ENCODE measurements around the gene NEK6.

NEK6 gene

DNA sequence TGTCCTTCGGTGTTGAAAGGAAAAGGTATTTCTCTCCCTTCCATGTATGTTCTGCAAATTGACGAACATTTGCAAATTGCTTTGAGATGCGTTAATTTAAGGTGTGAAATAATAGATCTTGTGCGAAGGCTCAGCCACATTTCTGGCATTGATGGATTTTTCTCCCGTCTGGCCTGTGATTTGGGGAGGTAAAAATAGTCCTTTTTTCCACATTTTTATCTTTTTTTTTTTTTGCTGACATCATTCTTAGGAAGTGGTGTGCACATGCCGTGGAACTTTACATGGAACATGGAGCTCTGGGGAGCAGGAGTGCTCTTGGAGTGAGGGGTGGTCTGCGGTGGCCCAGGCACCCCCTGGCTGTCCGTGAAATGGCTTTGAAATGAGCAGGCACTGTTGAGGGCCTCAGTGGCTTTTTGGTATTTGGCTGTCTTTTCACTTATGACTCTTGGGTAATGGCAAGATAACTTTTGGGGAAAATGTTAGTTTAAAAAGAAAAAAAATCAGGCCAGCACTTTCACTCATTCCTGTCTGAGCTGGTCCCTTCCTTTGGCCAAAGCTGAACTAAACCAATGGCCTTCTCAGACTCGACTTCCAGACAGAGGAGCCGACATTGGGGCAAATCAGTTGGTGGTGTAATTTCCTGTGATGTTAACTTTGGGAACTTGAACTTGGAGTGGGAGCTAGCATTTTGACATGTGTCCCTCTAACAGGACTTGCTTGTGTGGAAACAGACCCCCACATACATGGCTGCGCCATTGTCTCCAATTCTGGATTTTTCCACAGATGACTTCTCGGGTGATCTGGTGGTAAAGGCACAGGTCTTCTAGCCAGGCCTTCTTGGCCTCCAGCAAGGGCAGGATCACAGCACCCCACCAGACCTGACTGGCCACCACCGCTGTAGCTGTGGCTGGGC, 4.2 kb downstream of the NEK6 start:
- Histone ChIP-seq H3K27ac (ENCODE audit: insufficient read depth, low read depth, low read length, poor library complexity, severe bottlenecking) (peak overlapping the region; percentile 58), H3K9me3 (ENCODE audit: control insufficient read depth, low read length) (no peaks in the 10 kb centered on the region), H3K4me1 (ENCODE audit: control insufficient read depth, insufficient read depth, low read length) (peaks cover 20% of the 10 kb centered on the region), H3K27me3 (ENCODE audit: control insufficient read depth, insufficient read depth, low read length, poor library complexity, severe bottlenecking) (peaks cover 12% of the 10 kb centered on the region), H3K36me3 (ENCODE audit: control insufficient read depth, insufficient read depth, low read length) (no peaks in the 10 kb centered on the region), H3K4me3 (ENCODE audit: insufficient read depth, low read depth, low read length) (no peak overlapping the region)
- WGBS, 2 experiments, result 83 to 85% methylated on average over 13 of the region's 13 CpGs

DNA sequence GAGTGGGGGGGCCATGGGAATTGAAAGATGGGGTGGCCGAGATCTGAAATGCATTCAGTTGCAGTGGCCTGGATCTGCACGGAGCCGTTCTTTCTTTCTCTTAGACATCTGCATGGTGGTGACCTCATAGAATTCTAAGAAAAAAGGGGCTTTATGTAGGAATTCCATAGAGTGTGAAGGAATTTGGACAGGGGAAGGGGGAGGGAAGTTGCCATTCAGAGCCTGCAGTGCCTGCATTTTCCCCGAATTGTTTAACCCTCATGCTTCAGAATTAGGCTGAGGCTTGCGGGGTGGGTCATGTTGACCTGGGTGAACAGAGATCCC, 4.9 kb downstream of the NEK6 start:
- H3K4me3 ChIP-seq (ENCODE audit: insufficient read depth, low read depth, low read length), result no peak overlapping the region

DNA sequence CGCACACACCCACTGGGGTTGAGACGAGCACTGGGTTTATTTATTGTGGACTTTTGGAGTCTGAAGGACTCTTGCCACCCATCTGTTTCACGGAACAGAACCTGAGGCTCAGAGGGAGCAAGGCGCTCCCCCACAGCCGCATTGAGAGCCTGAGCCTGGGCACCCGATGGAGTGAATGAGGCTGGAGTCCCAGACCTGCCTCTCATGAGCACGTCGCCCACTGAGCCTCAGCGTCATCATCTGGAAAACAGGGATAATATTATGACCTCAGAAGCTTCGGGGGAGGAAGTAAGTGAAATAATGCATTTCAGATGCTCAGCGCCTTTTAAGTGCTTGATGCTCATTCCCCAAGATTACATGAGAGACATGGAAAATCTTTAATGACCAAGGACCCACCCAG, 5.5 kb downstream of the NEK6 start:
- Histone ChIP-seq H3K4me1 (ENCODE audit: control insufficient read depth, insufficient read depth, low read length) (peaks cover 20% of the 10 kb centered on the region), H3K27me3 (ENCODE audit: control insufficient read depth, insufficient read depth, low read length, poor library complexity, severe bottlenecking) (peaks cover 7% of the 10 kb centered on the region), H3K27ac (ENCODE audit: insufficient read depth, low read depth, low read length, poor library complexity, severe bottlenecking) (peak overlapping the region; percentile 19), H3K4me3 (ENCODE audit: insufficient read depth, low read depth, low read length) (no peak overlapping the region), H3K36me3 (ENCODE audit: control insufficient read depth, insufficient read depth, low read length) (no peaks in the 10 kb centered on the region), H3K9me3 (ENCODE audit: control insufficient read depth, low read length) (no peaks in the 10 kb centered on the region)
- 91% methylated on average over 11 of the region's 11 CpGs for WGBS, 2 experiments

More for the DNA sequence above, 4.9 kb downstream of the NEK6 start:
- H3K36me3 ChIP-seq (ENCODE audit: control insufficient read depth, insufficient read depth, low read length), result no peaks in the 10 kb centered on the region
- peaks cover 20% of the 10 kb centered on the region for H3K4me1 ChIP-seq (ENCODE audit: control insufficient read depth, insufficient read depth, low read length)
- H3K27ac ChIP-seq (ENCODE audit: insufficient read depth, low read depth, low read length, poor library complexity, severe bottlenecking), result peak overlapping the region; percentile 58
- no peaks in the 10 kb centered on the region for H3K9me3 ChIP-seq (ENCODE audit: control insufficient read depth, low read length)
- WGBS, 2 experiments, result 46 to 56% methylated on average over 5 of the region's 5 CpGs
- peaks cover 7% of the 10 kb centered on the region for H3K27me3 ChIP-seq (ENCODE audit: control insufficient read depth, insufficient read depth, low read length, poor library complexity, severe bottlenecking)

DNA sequence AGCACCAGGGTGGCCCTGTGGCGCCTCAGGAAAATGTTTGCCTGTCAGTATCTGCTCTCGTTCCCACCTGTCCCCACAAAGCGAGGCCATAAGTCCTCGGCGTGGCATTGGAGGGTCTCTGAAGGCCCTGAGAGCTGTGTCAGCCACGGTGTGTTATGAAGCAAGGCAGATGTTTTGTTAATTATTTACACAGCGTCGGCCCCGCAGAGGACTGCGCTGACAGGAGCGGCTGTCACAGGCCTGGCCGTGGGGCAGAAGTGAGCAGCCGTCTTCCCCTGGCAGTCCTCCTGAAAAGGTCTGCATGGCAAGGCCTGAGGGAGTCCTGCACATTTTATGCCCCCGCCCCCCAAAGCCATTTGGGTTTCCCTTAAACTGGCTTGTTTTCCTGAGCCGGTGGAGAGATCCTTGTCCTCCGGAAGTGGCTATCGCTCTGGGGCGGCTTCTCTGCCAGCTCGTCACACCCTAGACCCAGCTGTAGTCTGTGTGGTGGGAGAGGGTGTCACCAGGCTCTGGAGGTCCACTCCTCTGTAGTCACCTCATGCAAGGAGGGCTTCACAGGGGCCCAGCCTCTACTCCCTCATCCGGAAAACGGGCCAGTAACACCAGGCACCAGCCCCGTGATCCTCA, 6.2 kb downstream of the NEK6 start:
- WGBS, 2 experiments, result 91% methylated on average over 22 of the region's 22 CpGs
- Histone ChIP-seq H3K27me3 (ENCODE audit: control insufficient read depth, insufficient read depth, low read length, poor library complexity, severe bottlenecking) (peaks cover 1% of the 10 kb centered on the region), H3K27ac (ENCODE audit: insufficient read depth, low read depth, low read length, poor library complexity, severe bottlenecking) (no peak overlapping the region), H3K9me3 (ENCODE audit: control insufficient read depth, low read length) (no peaks in the 10 kb centered on the region), H3K4me3 (ENCODE audit: insufficient read depth, low read depth, low read length) (no peak overlapping the region), H3K36me3 (ENCODE audit: control insufficient read depth, insufficient read depth, low read length) (no peaks in the 10 kb centered on the region), H3K4me1 (ENCODE audit: control insufficient read depth, insufficient read depth, low read length) (peaks cover 16% of the 10 kb centered on the region)

DNA sequence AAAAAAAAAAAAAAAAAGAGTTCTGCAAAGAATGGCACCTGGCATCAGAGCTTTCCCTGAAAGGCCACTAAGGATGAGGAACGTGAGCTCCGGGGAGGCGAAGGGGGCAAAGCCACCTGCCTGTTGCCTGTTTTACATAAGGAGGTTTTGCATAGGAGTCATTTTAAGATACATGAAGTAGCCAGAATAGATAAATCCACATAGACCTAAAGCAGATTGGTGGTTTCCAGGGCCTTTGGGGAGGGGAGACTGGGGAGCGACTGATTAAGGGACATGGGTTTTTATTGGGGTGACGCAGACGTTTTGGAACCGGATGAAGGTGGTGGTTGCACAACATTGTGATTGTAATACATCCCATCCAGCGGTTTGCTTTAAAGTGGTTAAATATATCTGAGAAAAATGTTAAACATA, 7.1 kb downstream of the NEK6 start:
- WGBS, 2 experiments, result 89 to 92% methylated on average over 8 of the region's 8 CpGs
- Histone ChIP-seq H3K27ac (ENCODE audit: insufficient read depth, low read depth, low read length, poor library complexity, severe bottlenecking) (no peak overlapping the region), H3K36me3 (ENCODE audit: control insufficient read depth, insufficient read depth, low read length) (no peaks in the 10 kb centered on the region), H3K27me3 (ENCODE audit: control insufficient read depth, insufficient read depth, low read length, poor library complexity, severe bottlenecking) (no peaks in the 10 kb centered on the region), H3K9me3 (ENCODE audit: control insufficient read depth, low read length) (no peaks in the 10 kb centered on the region), H3K4me1 (ENCODE audit: control insufficient read depth, insufficient read depth, low read length) (peaks cover 13% of the 10 kb centered on the region), H3K4me3 (ENCODE audit: insufficient read depth, low read depth, low read length) (no peak overlapping the region)

DNA sequence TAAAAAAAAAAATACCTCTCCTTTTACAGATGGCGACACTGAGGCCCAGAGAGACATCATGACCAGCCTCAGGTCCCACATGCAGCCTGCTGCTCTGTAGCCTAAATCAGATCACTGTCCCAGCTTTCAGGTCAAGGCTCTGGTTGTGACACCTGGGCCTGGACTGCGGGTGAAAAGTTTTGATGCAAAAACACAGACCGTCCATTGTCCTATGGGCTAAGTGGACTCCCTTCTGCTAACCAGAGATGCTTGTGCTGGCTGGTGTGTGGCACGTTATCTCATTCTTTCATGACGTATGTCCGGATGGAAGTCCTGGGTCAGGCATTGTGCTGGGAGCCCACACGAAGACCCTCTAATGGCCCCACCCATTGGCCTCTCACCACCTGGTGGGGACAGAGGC, 7.8 kb downstream of the NEK6 start:
- Histone ChIP-seq H3K4me3 (ENCODE audit: insufficient read depth, low read depth, low read length) (no peak overlapping the region), H3K27me3 (ENCODE audit: control insufficient read depth, insufficient read depth, low read length, poor library complexity, severe bottlenecking) (no peaks in the 10 kb centered on the region), H3K27ac (ENCODE audit: insufficient read depth, low read depth, low read length, poor library complexity, severe bottlenecking) (no peak overlapping the region), H3K36me3 (ENCODE audit: control insufficient read depth, insufficient read depth, low read length) (no peaks in the 10 kb centered on the region), H3K9me3 (ENCODE audit: control insufficient read depth, low read length) (no peaks in the 10 kb centered on the region), H3K4me1 (ENCODE audit: control insufficient read depth, insufficient read depth, low read length) (peaks cover 14% of the 10 kb centered on the region)
- 93 to 94% methylated on average over 7 of the region's 7 CpGs for WGBS, 2 experiments

DNA sequence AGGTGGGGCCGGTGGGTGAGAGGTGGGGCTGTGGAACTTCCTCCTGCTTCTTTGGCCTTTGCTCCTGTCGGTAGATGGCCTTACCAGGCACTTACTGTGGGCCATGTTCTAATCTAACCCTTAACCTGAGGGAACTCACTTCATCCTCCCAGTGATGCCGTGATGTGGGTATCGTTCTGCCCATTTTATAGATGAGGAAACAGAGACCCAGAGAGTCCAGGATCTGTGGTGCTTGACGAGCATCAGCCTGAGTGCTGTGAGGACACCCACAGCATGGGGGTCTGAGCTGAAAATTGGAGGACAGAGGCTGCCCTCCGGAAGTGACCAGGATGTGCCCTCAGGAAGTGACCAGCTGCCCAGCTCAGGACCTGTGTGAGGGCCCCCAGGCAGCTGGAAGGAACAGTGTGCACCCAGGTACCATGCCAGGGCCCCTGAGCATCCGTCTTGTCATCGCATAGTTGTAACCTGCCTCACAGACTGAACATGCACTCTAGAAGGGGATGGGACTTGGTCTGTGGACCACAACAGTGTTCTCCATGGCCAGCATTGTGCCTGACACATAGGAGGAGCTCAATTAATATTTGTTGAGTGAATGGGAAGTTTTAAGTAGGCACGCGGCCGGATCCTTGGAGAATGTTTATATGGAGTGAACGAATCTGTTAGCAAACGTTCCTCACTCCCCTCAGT, 8.5 kb downstream of the NEK6 start:
- H3K27me3 ChIP-seq (ENCODE audit: control insufficient read depth, insufficient read depth, low read length, poor library complexity, severe bottlenecking), result no peaks in the 10 kb centered on the region
- H3K27ac ChIP-seq (ENCODE audit: insufficient read depth, low read depth, low read length, poor library complexity, severe bottlenecking), result no peak overlapping the region
- no peaks in the 10 kb centered on the region for H3K9me3 ChIP-seq (ENCODE audit: control insufficient read depth, low read length)
- no peak overlapping the region for H3K4me3 ChIP-seq (ENCODE audit: insufficient read depth, low read depth, low read length)
- 94 to 96% methylated on average over 13 of the region's 13 CpGs for WGBS, 2 experiments
- no peaks in the 10 kb centered on the region for H3K36me3 ChIP-seq (ENCODE audit: control insufficient read depth, insufficient read depth, low read length)
- peaks cover 16% of the 10 kb centered on the region for H3K4me1 ChIP-seq (ENCODE audit: control insufficient read depth, insufficient read depth, low read length)

DNA sequence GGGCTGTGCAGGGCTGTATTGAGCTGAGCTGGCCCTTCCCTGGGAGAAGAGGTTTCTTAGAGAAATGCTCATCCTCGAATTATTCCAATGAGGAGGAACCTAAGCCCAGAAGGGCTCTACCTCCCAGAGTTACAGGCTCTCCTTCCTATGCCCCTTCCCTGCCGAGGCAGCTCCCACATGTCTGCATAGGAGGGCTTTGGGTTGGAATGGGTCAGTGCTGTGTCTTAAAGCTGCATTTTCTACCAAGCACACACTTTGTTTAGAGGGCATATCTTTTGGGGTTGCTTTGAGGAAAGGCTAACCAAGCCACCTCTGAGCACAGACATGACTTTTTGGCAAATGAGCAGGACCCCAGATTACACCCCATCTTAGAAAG, 9.1 kb downstream of the NEK6 start:
- Histone ChIP-seq H3K4me1 (ENCODE audit: control insufficient read depth, insufficient read depth, low read length) (peaks cover 18% of the 10 kb centered on the region), H3K27ac (ENCODE audit: insufficient read depth, low read depth, low read length, poor library complexity, severe bottlenecking) (no peak overlapping the region), H3K36me3 (ENCODE audit: control insufficient read depth, insufficient read depth, low read length) (no peaks in the 10 kb centered on the region), H3K27me3 (ENCODE audit: control insufficient read depth, insufficient read depth, low read length, poor library complexity, severe bottlenecking) (no peaks in the 10 kb centered on the region), H3K9me3 (ENCODE audit: control insufficient read depth, low read length) (no peaks in the 10 kb centered on the region), H3K4me3 (ENCODE audit: insufficient read depth, low read depth, low read length) (no peak overlapping the region)
- 87% methylated on average over 1 to 2 of the region's 2 CpGs for WGBS, 2 experiments

DNA sequence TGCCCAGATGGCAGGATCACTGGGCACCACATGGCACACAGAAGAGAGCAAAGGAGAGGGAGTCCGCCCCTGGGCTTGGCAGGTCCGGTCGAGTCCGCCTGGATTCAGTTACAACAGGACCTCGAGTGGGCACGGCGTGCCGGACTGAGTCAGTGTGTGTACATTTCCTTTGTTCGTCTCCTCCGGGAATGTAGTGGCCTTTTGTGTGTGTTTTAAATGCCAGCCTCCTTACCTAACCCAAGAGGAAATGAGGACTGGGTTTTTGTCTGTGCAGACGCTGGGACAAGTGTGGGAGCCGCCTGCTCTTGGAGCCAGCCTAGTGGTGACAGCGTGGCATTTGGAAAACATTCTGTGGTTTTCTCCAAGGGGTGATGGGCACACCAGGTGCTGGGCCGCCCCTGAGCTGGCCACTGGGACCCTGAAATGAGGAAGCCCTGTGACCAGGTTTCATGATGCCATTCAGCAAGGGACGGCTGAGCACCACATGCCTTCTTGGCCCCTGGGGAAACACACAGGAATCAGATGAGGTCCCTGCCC, 9.6 kb downstream of the NEK6 start:
- Histone ChIP-seq H3K9me3 (ENCODE audit: control insufficient read depth, low read length) (no peaks in the 10 kb centered on the region), H3K4me3 (ENCODE audit: insufficient read depth, low read depth, low read length) (no peak overlapping the region), H3K36me3 (ENCODE audit: control insufficient read depth, insufficient read depth, low read length) (no peaks in the 10 kb centered on the region), H3K27ac (ENCODE audit: insufficient read depth, low read depth, low read length, poor library complexity, severe bottlenecking) (no peak overlapping the region), H3K27me3 (ENCODE audit: control insufficient read depth, insufficient read depth, low read length, poor library complexity, severe bottlenecking) (no peaks in the 10 kb centered on the region), H3K4me1 (ENCODE audit: control insufficient read depth, insufficient read depth, low read length) (peaks cover 23% of the 10 kb centered on the region)
- WGBS, 2 experiments, result 89 to 92% methylated on average over 15 of the region's 15 CpGs

DNA sequence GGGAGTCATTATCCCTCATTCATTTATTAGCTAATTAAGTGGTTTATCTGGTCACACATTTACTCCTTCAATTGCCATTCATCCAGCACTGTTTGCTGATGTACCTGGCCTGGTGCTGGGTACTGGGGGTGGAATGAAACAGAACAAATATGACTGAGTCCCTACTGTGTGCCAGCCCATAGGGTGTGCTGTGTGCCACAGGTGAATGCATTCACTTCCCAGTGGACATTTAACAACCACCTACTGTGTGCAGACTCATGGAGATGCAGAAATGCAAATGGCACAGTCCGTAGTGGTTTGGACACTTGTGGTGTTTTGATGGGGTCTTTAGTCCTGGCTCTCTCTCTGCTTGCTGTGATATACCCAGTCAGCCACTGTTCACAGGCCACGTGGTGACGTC, 10.5 kb downstream of the NEK6 start:
- no peak overlapping the region for H3K27ac ChIP-seq (ENCODE audit: insufficient read depth, low read depth, low read length, poor library complexity, severe bottlenecking)
- H3K36me3 ChIP-seq (ENCODE audit: control insufficient read depth, insufficient read depth, low read length), result no peaks in the 10 kb centered on the region
- 89 to 91% methylated on average over 3 of the region's 3 CpGs for WGBS, 2 experiments
- no peak overlapping the region for H3K4me3 ChIP-seq (ENCODE audit: insufficient read depth, low read depth, low read length)
- peaks cover 14% of the 10 kb centered on the region for H3K4me1 ChIP-seq (ENCODE audit: control insufficient read depth, insufficient read depth, low read length)
- H3K27me3 ChIP-seq (ENCODE audit: control insufficient read depth, insufficient read depth, low read length, poor library complexity, severe bottlenecking), result no peaks in the 10 kb centered on the region
- no peaks in the 10 kb centered on the region for H3K9me3 ChIP-seq (ENCODE audit: control insufficient read depth, low read length)

All from ectodermal cell (in vitro differentiated cells).